Activated naive CD4-positive, alpha-beta T cell treated with anti-CD3 and anti-CD28 coated beads, Interleukin-2, amount 10 ng/mL, durations not matched to agents 7 days and 5 days (primary cell): ENCODE measurements around the gene MCM9.
"Not testable (repeated sequence)": the region's sequence is repeated elsewhere in the genome, so short reads cannot be mapped to it uniquely, and the experiment has no call there.

Source experiments
- CTCF ChIA-PET: fragments of 350-600 bp; sonication (Branson Sonifier 250); formaldehyde crosslinking; loops from one replicate; lab custom pipeline; 2021; ENCODE audit warnings: antibody characterized with exemption; lab: Charles Lee
- DNase-seq: peaks from one replicate; pipeline ENCODE4 v3.0.0-alpha.2; 2020
- H3K27ac Mint-ChIP-seq: one replicate; pipeline ENCODE4 v1.8.0; 2021; ENCODE audit warnings: mild to moderate bottlenecking, moderate library complexity, mixed read lengths
- H3K27me3 Mint-ChIP-seq: one replicate; pipeline ENCODE4 v1.8.0; 2021; ENCODE audit warnings: mild to moderate bottlenecking, mixed read lengths
- H3K36me3 Mint-ChIP-seq: one replicate; pipeline ENCODE4 v1.8.0; 2021; ENCODE audit warnings: mixed read lengths
- H3K4me1 Mint-ChIP-seq: one replicate; pipeline ENCODE4 v1.8.0; 2021; ENCODE audit warnings: mixed read lengths
- H3K4me3 Mint-ChIP-seq: one replicate; pipeline ENCODE4 v1.8.0; 2021; ENCODE audit warnings: mild to moderate bottlenecking, moderate library complexity, mixed read lengths
- H3K9me3 Mint-ChIP-seq: one replicate; pipeline ENCODE4 v1.8.0; 2021; ENCODE audit warnings: mixed read lengths

MCM9 gene

GRCh38 chr6:118770112-118770788 lies 164.7 kb downstream of the MCM9 start:
- Mint-ChIP-seq H3K4me1 (peaks cover 24% of the 10 kb centered on the region), H3K27me3 (peaks cover 5% of the 10 kb centered on the region), H3K4me3 (no peak overlapping the region), H3K36me3 (no peaks in the 10 kb centered on the region), H3K27ac (no peak overlapping the region), H3K9me3 (no peaks in the 10 kb centered on the region)
- CTCF ChIA-PET: interaction anchor here (0.8 to 2.4 kb wide), 4 partner anchors 10 to 97 kb away, joined by 3 to 9 read pairs (median 3); no protein-coding TSS in a partner anchor
- no peak for DNase-seq

- H3K27me3 Mint-ChIP-seq: peaks cover 5% of the 10 kb centered on the region
- peak overlapping the region; percentile 82 for H3K27ac Mint-ChIP-seq
Observed at GRCh38 chr6:118768904-118769325, 166.0 kb downstream of the MCM9 start.

GRCh38 chr6:118768441-118768840 lies 166.5 kb downstream of the MCM9 start:
- CTCF ChIA-PET: interaction anchor here (1.2 to 1.4 kb wide), 2 partner anchors 59 to 80 kb away, joined by 3 to 5 read pairs; no protein-coding TSS in a partner anchor
- peaks cover under 1% of the 10 kb centered on the region for H3K36me3 Mint-ChIP-seq
- H3K4me1 Mint-ChIP-seq: peaks cover 25% of the 10 kb centered on the region
- no peak overlapping the region for H3K4me3 Mint-ChIP-seq
- DNase-seq: no peak
- H3K9me3 Mint-ChIP-seq: no peaks in the 10 kb centered on the region
- H3K27me3 Mint-ChIP-seq: peaks cover 1% of the 10 kb centered on the region
- H3K27ac Mint-ChIP-seq: peak overlapping the region; percentile 82

More at GRCh38 chr6:118768904-118769325, 166.0 kb downstream of the MCM9 start:
- DNase-seq: peak; percentile 55
- no peaks in the 10 kb centered on the region for H3K36me3 Mint-ChIP-seq
- H3K4me3 Mint-ChIP-seq: no peak overlapping the region
- H3K9me3 Mint-ChIP-seq: no peaks in the 10 kb centered on the region
- peaks cover 24% of the 10 kb centered on the region for H3K4me1 Mint-ChIP-seq
- CTCF ChIA-PET: interaction anchor here (1.2 to 1.4 kb wide), 2 partner anchors 59 to 60 kb away, joined by 3 to 5 read pairs; no protein-coding TSS in a partner anchor

DNA sequence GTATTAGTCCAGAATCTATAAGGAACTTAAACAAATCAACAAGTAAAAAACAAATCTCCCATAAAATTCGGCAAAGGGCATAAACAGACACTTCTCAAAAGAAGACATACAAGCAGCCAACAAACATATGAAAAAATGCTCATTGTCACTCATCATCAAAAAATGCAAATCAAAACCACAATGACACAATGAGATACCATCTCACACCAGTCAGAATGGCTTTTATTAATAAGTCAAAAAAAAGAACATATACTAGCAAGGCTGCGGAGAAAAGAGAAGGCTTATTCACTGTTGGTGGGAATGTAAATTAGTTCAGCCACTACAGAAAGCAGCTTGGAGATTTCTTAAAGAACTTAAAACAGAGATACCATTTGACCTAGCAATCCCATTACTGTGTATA lies 169.6 kb downstream of the MCM9 start:
- H3K4me3 Mint-ChIP-seq, DNase-seq, CTCF ChIA-PET, H3K36me3 Mint-ChIP-seq, H3K27me3 Mint-ChIP-seq, H3K9me3 Mint-ChIP-seq, H3K27ac Mint-ChIP-seq: not testable (repeated sequence)
- H3K4me1 Mint-ChIP-seq: peaks cover 28% of the 10 kb centered on the region

DNA sequence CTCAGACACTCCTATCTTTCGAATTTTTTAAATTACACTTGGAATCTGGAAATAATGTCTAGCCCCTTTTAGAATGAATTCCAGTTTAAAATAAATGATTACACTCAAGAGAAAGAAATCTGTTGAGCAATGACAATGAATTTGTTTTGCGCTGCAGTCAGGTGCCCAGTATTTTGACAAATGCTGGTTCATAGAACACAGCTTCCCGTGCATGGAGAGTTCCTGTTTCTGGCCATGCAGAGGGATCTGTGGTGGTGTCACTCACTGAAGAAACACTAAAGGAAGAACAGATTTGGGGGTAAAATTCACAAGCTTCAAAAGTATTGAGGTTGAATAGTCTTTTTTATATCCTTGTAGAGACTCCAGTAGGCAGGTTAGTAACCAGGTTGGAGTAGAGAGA lies 170.2 kb downstream of the MCM9 start:
- Mint-ChIP-seq H3K27ac (no peak overlapping the region), H3K27me3 (peaks cover 8% of the 10 kb centered on the region), H3K36me3 (peaks cover 2% of the 10 kb centered on the region), H3K4me3 (no peak overlapping the region), H3K9me3 (no peaks in the 10 kb centered on the region), H3K4me1 (peaks cover 24% of the 10 kb centered on the region)
- DNase-seq: no peak
- CTCF ChIA-PET: no interaction called here
